Measurements from ENCODE around the gene NFATC2. TPM values are rescaled to one million over a fixed set of nuclear protein-coding genes. Genes with fewer than 3 reads are reported as not detected.
A peak's percentile ranks its signal among the peaks of the same experiment; 100 is the strongest.

Gene NFATC2
- total and polyA plus RNA-seq, 2 experiments from 2014 or later: 4.9 to 8.3 TPM

DNA sequence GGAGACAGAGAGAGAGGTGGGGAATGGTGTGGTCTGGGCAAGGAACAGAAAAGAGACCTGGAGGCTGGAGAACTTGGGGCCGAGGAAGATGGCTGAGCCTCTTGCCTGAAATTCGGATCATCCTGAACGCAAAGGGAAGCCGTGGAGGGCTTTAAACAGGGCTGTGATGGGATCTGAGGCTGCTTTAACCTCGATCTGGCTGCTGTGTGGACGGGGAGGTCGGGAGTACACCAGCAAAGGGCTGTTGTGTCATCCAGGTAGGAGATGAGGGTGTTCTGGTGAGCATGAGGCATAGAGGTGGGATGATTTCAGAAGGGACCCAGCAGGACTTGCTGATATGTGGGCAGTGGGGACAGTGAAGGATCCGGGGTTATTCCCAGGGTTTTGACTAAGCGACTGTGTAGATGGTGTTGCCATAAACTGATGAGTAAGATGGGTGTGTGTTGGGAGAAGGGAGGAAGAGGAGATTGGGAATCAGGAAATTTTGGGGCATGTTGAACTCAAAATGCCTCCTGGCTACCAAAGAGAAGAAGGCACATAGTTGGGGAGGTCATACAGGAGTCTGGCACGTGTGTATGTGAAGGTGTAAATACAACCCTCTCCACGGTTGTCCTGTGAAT lies 158.5 kb downstream of the NFATC2 start:
- H3K27ac ChIP-seq: no peak overlapping the region
- H3K9me3 ChIP-seq (ENCODE audit: low read depth): no peaks in the 10 kb centered on the region
- H4K20me1 ChIP-seq (ENCODE audit: insufficient read depth, poor library complexity, severe bottlenecking): no peaks in the 10 kb centered on the region
- no peak overlapping the region for H2AFZ ChIP-seq
- WGBS (ENCODE audit: low lambda C conversion rate, missing lambda C conversion rate): 76% methylated on average over 11 of the region's 11 CpGs
- H3K27me3 ChIP-seq: no peaks in the 10 kb centered on the region
- no peak overlapping the region for H3K4me3 ChIP-seq
- H3K4me1 ChIP-seq (ENCODE audit: insufficient read depth): no peaks in the 10 kb centered on the region
- no peak for DNase-seq (ENCODE audit: low spot score)
- H3K79me2 ChIP-seq: no peaks in the 10 kb centered on the region
- TF ChIP-seq EZH2 (IDR thresholded peaks at IDR 0.05; ENCODE audit: borderline replicate concordance) (no peak), EZH2phosphoT487 (IDR thresholded peaks at IDR 0.05; ENCODE audit: low read depth, severe bottlenecking, unreplicated experiment) (no peak)
- TF ChIP-seq, protein P1, sequence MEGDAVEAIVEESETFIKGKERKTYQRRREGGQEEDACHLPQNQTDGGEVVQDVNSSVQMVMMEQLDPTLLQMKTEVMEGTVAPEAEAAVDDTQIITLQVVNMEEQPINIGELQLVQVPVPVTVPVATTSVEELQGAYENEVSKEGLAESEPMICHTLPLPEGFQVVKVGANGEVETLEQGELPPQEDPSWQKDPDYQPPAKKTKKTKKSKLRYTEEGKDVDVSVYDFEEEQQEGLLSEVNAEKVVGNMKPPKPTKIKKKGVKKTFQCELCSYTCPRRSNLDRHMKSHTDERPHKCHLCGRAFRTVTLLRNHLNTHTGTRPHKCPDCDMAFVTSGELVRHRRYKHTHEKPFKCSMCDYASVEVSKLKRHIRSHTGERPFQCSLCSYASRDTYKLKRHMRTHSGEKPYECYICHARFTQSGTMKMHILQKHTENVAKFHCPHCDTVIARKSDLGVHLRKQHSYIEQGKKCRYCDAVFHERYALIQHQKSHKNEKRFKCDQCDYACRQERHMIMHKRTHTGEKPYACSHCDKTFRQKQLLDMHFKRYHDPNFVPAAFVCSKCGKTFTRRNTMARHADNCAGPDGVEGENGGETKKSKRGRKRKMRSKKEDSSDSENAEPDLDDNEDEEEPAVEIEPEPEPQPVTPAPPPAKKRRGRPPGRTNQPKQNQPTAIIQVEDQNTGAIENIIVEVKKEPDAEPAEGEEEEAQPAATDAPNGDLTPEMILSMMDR (IDR thresholded peaks at IDR 0.05; ENCODE audit: poor library complexity): no peak
- no peaks in the 10 kb centered on the region for H3K36me3 ChIP-seq (replicated peaks; ENCODE audit: insufficient read depth, low read depth)
- H3K4me2 ChIP-seq: no peak overlapping the region
- H3K9me2 ChIP-seq (replicated peaks; ENCODE audit: insufficient read depth): no peaks in the 10 kb centered on the region

- H3K4me3 ChIP-seq: no peak overlapping the region
These were observed 159.3 kb downstream of the NFATC2 start for GRCh38 chr20:51382986-51383821.

GRCh38 chr20:51382111-51382985 lies 160.2 kb downstream of the NFATC2 start:
- Histone ChIP-seq H3K79me2 (no peaks in the 10 kb centered on the region), H3K27me3 (no peaks in the 10 kb centered on the region), H4K20me1 (ENCODE audit: insufficient read depth, poor library complexity, severe bottlenecking) (no peaks in the 10 kb centered on the region), H3K9me2 (replicated peaks; ENCODE audit: insufficient read depth) (no peaks in the 10 kb centered on the region), H3K27ac (no peak overlapping the region), H3K4me3 (no peak overlapping the region), H3K9me3 (ENCODE audit: low read depth) (no peaks in the 10 kb centered on the region), H3K36me3 (replicated peaks; ENCODE audit: insufficient read depth, low read depth) (no peaks in the 10 kb centered on the region), H3K4me2 (no peak overlapping the region), H3K4me1 (ENCODE audit: insufficient read depth) (no peaks in the 10 kb centered on the region), H2AFZ (no peak overlapping the region)
- 88% methylated on average over 17 of the region's 17 CpGs for WGBS (ENCODE audit: low lambda C conversion rate, missing lambda C conversion rate)
- DNase-seq (ENCODE audit: low spot score): no peak
- TF ChIP-seq EZH2phosphoT487 (IDR thresholded peaks at IDR 0.05; ENCODE audit: low read depth, severe bottlenecking, unreplicated experiment): no peak
- TF ChIP-seq, protein P1 (IDR thresholded peaks at IDR 0.05; ENCODE audit: poor library complexity): no peak
- no peak for TF ChIP-seq EZH2 (IDR thresholded peaks at IDR 0.05; ENCODE audit: borderline replicate concordance)

More at GRCh38 chr20:51382986-51383821, 159.3 kb downstream of the NFATC2 start:
- peak; percentile 43 for DNase-seq (ENCODE audit: low spot score)
- H3K4me2 ChIP-seq: no peak overlapping the region
- no peaks in the 10 kb centered on the region for H3K4me1 ChIP-seq (ENCODE audit: insufficient read depth)
- no peak overlapping the region for H3K27ac ChIP-seq
- H3K79me2 ChIP-seq: no peaks in the 10 kb centered on the region
- no peaks in the 10 kb centered on the region for H3K9me2 ChIP-seq (replicated peaks; ENCODE audit: insufficient read depth)
- H2AFZ ChIP-seq: no peak overlapping the region
- no peaks in the 10 kb centered on the region for H3K36me3 ChIP-seq (replicated peaks; ENCODE audit: insufficient read depth, low read depth)
- no peaks in the 10 kb centered on the region for H3K9me3 ChIP-seq (ENCODE audit: low read depth)
- H3K27me3 ChIP-seq: no peaks in the 10 kb centered on the region
- H4K20me1 ChIP-seq (ENCODE audit: insufficient read depth, poor library complexity, severe bottlenecking): no peaks in the 10 kb centered on the region
- TF ChIP-seq EZH2 (IDR thresholded peaks at IDR 0.05; ENCODE audit: borderline replicate concordance) (no peak), EZH2phosphoT487 (IDR thresholded peaks at IDR 0.05; ENCODE audit: low read depth, severe bottlenecking, unreplicated experiment) (no peak)
- TF ChIP-seq, protein P1 (IDR thresholded peaks at IDR 0.05; ENCODE audit: poor library complexity): no peak
- WGBS (ENCODE audit: low lambda C conversion rate, missing lambda C conversion rate): 54% methylated on average over 23 of the region's 23 CpGs
